Natural killer cell (primary cell): ENCODE data around the gene ARHGEF4. TPM values are rescaled to one million over a fixed set of nuclear protein-coding genes. Genes with fewer than 3 reads are reported as not detected.

Experiments used
- ATAC-seq, 3 donors: fragments of 150-1000 bp in 2 of 3; fragments of 200-7000 bp in 1 of 3; cut with Tn5 transposase; 1 replicate in 1 of 3; 2 replicates in 2 of 3; pipeline ENCODE4 v1.10.0; 2021; ENCODE audit warnings: mild to moderate bottlenecking in 2 of 3, moderate library complexity in 2 of 3
- DNase-seq, 2 donors: peaks; one replicate each; pipeline versions ENCODE4 v3.0.0 to v3.0.0-alpha.2; 2013 to 2021; ENCODE audit warnings: mixed read lengths in 1 of 2
- H3K27ac ChIP-seq: one replicate; pipeline ENCODE4 v1.5.1; 2013; ENCODE audit warnings: mild to moderate bottlenecking, low read length
- H3K27me3 ChIP-seq: one replicate; pipeline ENCODE4 v1.6.1; 2013; ENCODE audit warnings: low read length; ENCODE audit not compliant: control insufficient read depth, insufficient read depth
- H3K36me3 ChIP-seq: one replicate; pipeline ENCODE4 v1.6.1; 2013; ENCODE audit warnings: low read length; ENCODE audit not compliant: control insufficient read depth, insufficient read depth
- H3K4me1 ChIP-seq: one replicate; pipeline ENCODE4 v1.6.1; 2013; ENCODE audit warnings: low read length; ENCODE audit not compliant: control insufficient read depth, insufficient read depth
- H3K4me3 ChIP-seq: one replicate; pipeline ENCODE4 v1.5.1; 2013; ENCODE audit warnings: low read length
- H3K9me3 ChIP-seq: one replicate; pipeline ENCODE4 v1.6.1; 2013; ENCODE audit warnings: low read length; ENCODE audit not compliant: control insufficient read depth, insufficient read depth
- H3K27ac Mint-ChIP-seq, 2 donors: one replicate each; pipeline ENCODE4 v1.8.0; 2022; ENCODE audit warnings: mild to moderate bottlenecking in 2 of 2, mixed read lengths in 2 of 2, moderate library complexity in 1 of 2
- H3K27me3 Mint-ChIP-seq, 2 donors: one replicate each; pipeline ENCODE4 v1.8.0; 2022; ENCODE audit warnings: low read depth in 2 of 2, mixed read lengths in 2 of 2
- H3K36me3 Mint-ChIP-seq: one replicate; pipeline ENCODE4 v1.8.0; 2022; ENCODE audit warnings: mixed read lengths
- H3K4me1 Mint-ChIP-seq, 2 donors: one replicate each; pipeline ENCODE4 v1.8.0; 2022; ENCODE audit warnings: mixed read lengths in 2 of 2
- H3K4me3 Mint-ChIP-seq: one replicate; pipeline ENCODE4 v1.8.0; 2022; ENCODE audit warnings: mild to moderate bottlenecking, moderate library complexity, mixed read lengths
- H3K9me3 Mint-ChIP-seq, 2 donors: one replicate each; pipeline ENCODE4 v1.8.0; 2022; ENCODE audit warnings: mixed read lengths in 2 of 2
- whole genome bisulfite sequencing: methylation state at CpG from one replicate; pipeline ENCODE4 v1.1.7; 2013; ENCODE audit warnings: missing lambda C conversion rate; ENCODE audit not compliant: insufficient coverage; 5-methylcytosine and 5-hydroxymethylcytosine counted together
- intact Hi-C: fragments of 100-400 bp; cut with micrococcal nuclease; formaldehyde crosslinking; loops from one replicate; pipeline ENCODE4 v1.14.2; 2022
- total RNA-seq, 4 donors: library from RNA; stranded (reverse); fragments of 120-200 nt in 1 of 4; gene quantifications; one replicate each; pipeline versions ENCODE4 v1.2.3 to v1.2.4, GENCODE V29; 2013 to 2022
- TF ChIP-seq, protein P1 (sequence below): fragments of 200-600 bp; IDR thresholded peaks from one replicate; pipeline ENCODE4 v1.8.0; 2022; ENCODE audit warnings: antibody characterized with exemption

The ARHGEF4 gene
- total RNA-seq, 3 donors from 2014 or later (not counting 1 experiment from before 2014, with no cell fraction given) = 0.11 TPM; not detected in 2

DNA sequence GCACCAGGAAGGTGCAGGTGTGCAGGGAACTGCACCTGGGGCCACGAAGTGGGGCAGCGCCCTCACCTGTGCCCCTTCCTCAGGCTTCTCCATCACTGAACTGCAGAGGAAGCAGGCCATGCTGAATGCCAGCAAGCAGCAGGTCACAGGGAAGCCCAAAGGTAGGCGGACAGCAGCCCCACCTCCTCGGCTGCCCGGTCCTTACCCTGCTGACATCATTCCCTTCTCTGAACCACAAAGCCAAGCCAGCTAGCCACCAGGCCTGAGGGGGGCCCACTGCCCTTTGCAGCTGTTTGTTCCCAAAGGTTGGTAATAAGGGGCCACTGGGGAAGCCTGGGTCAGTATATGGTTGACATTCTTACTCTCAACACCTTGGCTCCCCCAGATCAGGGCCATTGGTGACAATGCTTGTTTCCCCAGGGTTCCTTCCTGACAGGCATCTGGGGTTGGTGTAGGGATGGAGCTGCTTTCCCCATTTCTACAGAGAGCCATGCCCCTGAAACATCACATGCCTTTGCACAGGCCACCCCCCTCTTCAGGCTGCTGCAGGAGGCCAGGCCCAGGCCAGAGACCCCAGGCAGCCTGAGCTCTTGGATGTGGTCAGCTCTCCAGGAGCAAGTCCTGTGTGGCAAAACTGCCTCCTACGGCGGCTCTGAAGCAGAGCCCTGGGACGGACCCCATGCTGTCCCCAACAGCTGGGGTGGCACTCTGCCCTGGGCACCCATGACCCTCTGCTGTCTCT is 208.7 kb downstream of the ARHGEF4 start:
- Histone ChIP-seq H3K27me3 (peaks cover 1% of the 10 kb centered on the region), H3K4me1 (peaks cover 16% of the 10 kb centered on the region), H3K27ac (no peak overlapping the region), H3K4me3 (no peak overlapping the region), H3K9me3 (no peaks in the 10 kb centered on the region), H3K36me3 (peaks cover 32% of the 10 kb centered on the region)
- no peak overlapping the region for H3K27ac Mint-ChIP-seq
- no peaks in the 10 kb centered on the region for H3K9me3 Mint-ChIP-seq
- DNase-seq (no peak), ATAC-seq (peak in 1 of 3 donors; percentile 17)
- peaks cover 6% of the 10 kb centered on the region for H3K36me3 Mint-ChIP-seq
- H3K4me3 Mint-ChIP-seq = no peak overlapping the region
- 91% methylated on average over 8 of the region's 8 CpGs for WGBS
- peaks cover 0 to 5% of the 10 kb centered on the region in 2 donors for H3K27me3 Mint-ChIP-seq
- TF ChIP-seq, protein P1, sequence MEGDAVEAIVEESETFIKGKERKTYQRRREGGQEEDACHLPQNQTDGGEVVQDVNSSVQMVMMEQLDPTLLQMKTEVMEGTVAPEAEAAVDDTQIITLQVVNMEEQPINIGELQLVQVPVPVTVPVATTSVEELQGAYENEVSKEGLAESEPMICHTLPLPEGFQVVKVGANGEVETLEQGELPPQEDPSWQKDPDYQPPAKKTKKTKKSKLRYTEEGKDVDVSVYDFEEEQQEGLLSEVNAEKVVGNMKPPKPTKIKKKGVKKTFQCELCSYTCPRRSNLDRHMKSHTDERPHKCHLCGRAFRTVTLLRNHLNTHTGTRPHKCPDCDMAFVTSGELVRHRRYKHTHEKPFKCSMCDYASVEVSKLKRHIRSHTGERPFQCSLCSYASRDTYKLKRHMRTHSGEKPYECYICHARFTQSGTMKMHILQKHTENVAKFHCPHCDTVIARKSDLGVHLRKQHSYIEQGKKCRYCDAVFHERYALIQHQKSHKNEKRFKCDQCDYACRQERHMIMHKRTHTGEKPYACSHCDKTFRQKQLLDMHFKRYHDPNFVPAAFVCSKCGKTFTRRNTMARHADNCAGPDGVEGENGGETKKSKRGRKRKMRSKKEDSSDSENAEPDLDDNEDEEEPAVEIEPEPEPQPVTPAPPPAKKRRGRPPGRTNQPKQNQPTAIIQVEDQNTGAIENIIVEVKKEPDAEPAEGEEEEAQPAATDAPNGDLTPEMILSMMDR = no peak
- peaks cover 15% of the 10 kb centered on the region in 2 donors for H3K4me1 Mint-ChIP-seq
- intact Hi-C loops = no loop called here

DNA sequence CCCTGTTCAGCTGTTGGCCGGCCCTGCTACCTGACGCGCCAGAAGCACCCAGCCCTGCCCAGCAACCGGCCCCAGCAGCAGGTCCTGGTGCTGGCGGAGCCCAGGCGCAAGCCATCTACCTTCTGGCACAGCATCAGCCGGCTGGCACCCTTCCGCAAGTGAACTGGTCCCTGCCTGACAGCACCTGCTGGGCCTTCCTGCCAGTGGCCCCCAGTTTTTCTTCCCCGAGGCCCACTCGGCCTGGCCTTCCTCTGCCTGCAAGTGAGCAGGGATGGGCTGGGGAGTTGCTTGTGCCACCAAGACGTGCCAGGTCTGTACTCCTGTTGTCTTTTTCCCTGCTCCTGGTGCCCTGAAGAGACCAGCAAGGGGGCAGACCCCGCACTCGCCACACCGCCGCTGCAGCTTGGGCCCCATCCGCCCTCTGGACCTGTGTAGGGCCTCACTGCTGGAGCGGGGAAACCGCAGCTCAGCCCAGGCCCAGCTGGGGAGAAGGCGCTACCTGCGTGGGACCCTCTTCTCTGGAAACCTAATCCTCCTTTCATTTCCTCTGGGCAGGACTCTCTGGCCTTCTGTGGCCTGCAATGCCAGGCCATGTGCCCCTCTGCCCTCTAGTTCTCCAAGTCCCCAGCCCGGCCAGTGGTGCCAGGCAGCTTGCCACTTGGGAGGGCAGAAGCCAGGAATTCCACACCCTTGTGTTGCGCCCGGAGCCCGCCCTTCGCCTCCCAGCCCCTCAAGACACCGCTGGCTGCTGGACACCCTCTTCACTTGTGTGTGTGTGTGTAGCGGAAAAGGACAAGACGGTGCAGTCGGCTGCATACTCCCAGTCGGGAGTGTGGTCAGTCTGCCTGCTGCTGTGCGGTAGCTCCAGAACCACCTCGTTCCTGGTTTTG is 209.6 kb downstream of the ARHGEF4 start:
- TF ChIP-seq, protein P1 = no peak
- Mint-ChIP-seq H3K27ac (no peak overlapping the region), H3K4me1 (peaks cover 9% of the 10 kb centered on the region in 2 donors), H3K36me3 (peaks cover 10% of the 10 kb centered on the region), H3K4me3 (no peak overlapping the region), H3K27me3 (no peaks in the 10 kb centered on the region), H3K9me3 (no peaks in the 10 kb centered on the region)
- WGBS = 95% methylated on average over 32 of the region's 32 CpGs
- Histone ChIP-seq H3K9me3 (no peaks in the 10 kb centered on the region), H3K4me3 (no peak overlapping the region), H3K27ac (no peak overlapping the region), H3K36me3 (peaks cover 40% of the 10 kb centered on the region), H3K4me1 (peaks cover 8% of the 10 kb centered on the region), H3K27me3 (no peaks in the 10 kb centered on the region)
- DNase-seq = no peak
- intact Hi-C loops = no loop called here
- ATAC-seq = no peak

DNA sequence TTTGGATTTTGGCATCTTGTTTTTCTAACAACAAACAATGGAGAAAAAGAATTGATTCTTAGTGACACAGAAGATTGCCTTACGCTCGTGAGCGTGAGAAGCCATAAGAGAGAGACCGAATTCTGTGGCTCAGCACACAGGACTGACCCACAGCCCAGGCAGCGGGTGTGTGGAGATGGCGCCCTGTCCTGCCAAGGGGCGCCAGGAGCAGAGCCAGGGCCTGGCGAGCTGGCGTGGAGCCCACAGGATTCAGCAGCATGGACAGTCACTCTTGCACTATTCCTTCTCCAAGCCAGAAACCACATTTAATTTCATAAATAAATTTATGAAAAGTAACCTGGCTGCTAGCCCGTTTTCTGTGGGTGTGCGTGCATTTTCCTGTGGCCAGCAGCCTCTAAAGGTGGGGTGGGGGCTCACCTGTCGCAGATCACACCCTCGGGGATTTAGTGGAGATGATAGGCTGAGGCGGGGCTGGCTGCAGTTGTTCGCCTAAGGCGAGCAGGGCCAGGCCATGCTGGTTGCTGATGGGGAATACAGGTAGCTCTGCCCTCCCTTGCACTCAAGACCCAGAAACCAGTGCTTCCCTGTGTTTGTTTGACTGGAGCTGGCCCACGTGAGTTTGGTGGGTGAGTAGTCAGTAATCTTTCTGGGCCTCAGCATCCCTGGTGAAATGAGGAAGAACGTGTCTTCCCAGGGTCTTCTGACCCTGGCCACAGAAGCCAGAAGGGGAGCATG is 210.4 kb downstream of the ARHGEF4 start:
- Histone ChIP-seq H3K27me3 (no peaks in the 10 kb centered on the region), H3K9me3 (no peaks in the 10 kb centered on the region), H3K27ac (no peak overlapping the region), H3K4me1 (peaks cover under 1% of the 10 kb centered on the region), H3K36me3 (peaks cover 48% of the 10 kb centered on the region), H3K4me3 (no peak overlapping the region)
- H3K27me3 Mint-ChIP-seq = no peaks in the 10 kb centered on the region
- ATAC-seq (no peak), DNase-seq (no peak)
- 95% methylated on average over 18 of the region's 18 CpGs for WGBS
- TF ChIP-seq, protein P1 = no peak
- peaks cover 18% of the 10 kb centered on the region for H3K36me3 Mint-ChIP-seq
- peaks cover 10 to 11% of the 10 kb centered on the region in 2 donors for H3K4me1 Mint-ChIP-seq
- no peak overlapping the region for H3K27ac Mint-ChIP-seq
- H3K4me3 Mint-ChIP-seq = no peak overlapping the region
- no peaks in the 10 kb centered on the region for H3K9me3 Mint-ChIP-seq
- intact Hi-C loops = no loop called here
